HG03103 (cell line): ENCODE results near the gene IL1RAPL2.
"Not testable (repeated sequence)": the region's sequence is repeated elsewhere in the genome, so short reads cannot be mapped to it uniquely, and the experiment has no call there.

Source experiments
- ATAC-seq: cut with Tn5 transposase; IDR thresholded peaks from one replicate; pipeline ENCODE4 v1.9.1; 2021; ENCODE audit warnings: low read depth; ENCODE audit not compliant: unreplicated experiment

Gene IL1RAPL2

GRCh38 chrX:105753411-105753810, 1187.4 kb downstream of the IL1RAPL2 start:
- no peak for ATAC-seq

GRCh38 chrX:105754286-105754964, 1188.4 kb downstream of the IL1RAPL2 start:
- no peak for ATAC-seq

GRCh38 chrX:105755109-105755508, 1189.1 kb downstream of the IL1RAPL2 start:
- no peak for ATAC-seq

GRCh38 chrX:105758754-105759153, 1192.8 kb downstream of the IL1RAPL2 start:
- ATAC-seq, result no peak

GRCh38 chrX:105759598-105759997, 1193.6 kb downstream of the IL1RAPL2 start:
- ATAC-seq, result no peak

GRCh38 chrX:105765691-105766090, 1199.7 kb downstream of the IL1RAPL2 start:
- no peak for ATAC-seq

GRCh38 chrX:105773801-105774200, 1207.8 kb downstream of the IL1RAPL2 start:
- ATAC-seq, result no peak

- ATAC-seq, result no peak
These were observed 1209.7 kb downstream of the IL1RAPL2 start for GRCh38 chrX:105775679-105776078.

- ATAC-seq, result no peak
These were observed 1215.8 kb downstream of the IL1RAPL2 start for GRCh38 chrX:105781804-105782203.

GRCh38 chrX:105796877-105797276, 1230.9 kb downstream of the IL1RAPL2 start:
- not testable (repeated sequence) for ATAC-seq

- no peak for ATAC-seq
These were observed 1237.9 kb downstream of the IL1RAPL2 start for GRCh38 chrX:105803891-105804290.

- ATAC-seq, result not testable (repeated sequence)
These were observed 1239.7 kb downstream of the IL1RAPL2 start for GRCh38 chrX:105805655-105806054.

GRCh38 chrX:105816517-105816916, 1250.5 kb downstream of the IL1RAPL2 start:
- ATAC-seq, result no peak
